ENCODE measurements around the gene TTC29. TPM values are rescaled to one million over a fixed set of nuclear protein-coding genes. Genes with fewer than 3 reads are reported as not detected.
"Not testable (repeated sequence)": the region's sequence is repeated elsewhere in the genome, so short reads cannot be mapped to it uniquely, and the experiment has no call there.

TTC29 gene
- total RNA-seq, 6 experiments from 2014 or later, result 0.12 TPM; not detected in 5

DNA sequence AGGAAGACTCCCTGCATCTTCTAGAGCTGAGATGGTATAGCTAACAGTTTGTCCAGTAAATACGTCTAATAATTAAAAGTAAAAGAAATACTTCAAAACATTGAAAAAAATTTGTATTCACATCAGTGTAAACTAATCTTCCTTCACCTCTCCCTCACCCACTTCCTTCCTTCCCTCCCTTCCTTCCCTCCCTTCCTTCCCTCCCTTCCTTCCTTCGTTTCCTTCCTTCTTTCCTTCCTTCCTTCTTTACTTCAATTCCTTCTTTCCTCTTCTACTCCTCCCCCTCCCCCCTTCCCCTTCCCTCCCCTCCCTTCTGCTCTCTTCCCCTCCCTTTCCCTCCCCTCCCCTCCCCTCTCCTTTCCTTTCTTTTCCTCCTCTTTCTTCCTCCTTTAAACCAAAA is 203.2 kb downstream of the TTC29 start:
- Mint-ChIP-seq H3K4me3 (no peak overlapping the region), H3K27me3 (ENCODE audit: insufficient read depth) (peaks cover 4% of the 10 kb centered on the region; the same call in 1 of the 2 replicates), H3K9me3 (peaks cover 7% of the 10 kb centered on the region), H3K4me1 (ENCODE audit: low read depth) (no peaks in the 10 kb centered on the region), H3K36me3 (ENCODE audit: low read depth) (no peaks in the 10 kb centered on the region), H3K27ac (no peak overlapping the region)
- DNase-seq, result no peak
- TF ChIP-seq CTCF (IDR thresholded peaks at IDR 0.05), result no peak

DNA sequence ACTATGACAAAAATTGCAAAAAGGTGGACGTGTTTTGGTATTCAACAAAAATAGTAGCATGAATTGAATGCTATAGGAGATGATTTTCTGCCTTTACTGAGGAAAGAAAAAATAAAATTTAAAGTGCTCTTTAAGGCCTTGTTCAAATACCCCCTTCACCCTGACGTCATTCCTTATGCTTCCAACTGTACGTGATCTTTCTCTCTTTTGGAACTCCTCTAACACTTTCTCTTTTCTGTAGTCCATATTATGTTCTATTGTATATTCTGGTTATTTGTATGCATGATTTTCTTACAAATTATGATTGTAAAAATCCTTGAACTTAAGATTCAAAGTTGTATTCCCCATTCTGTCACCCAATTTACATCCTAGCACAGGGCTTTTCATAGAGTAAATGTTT is 206.5 kb downstream of the TTC29 start:
- H3K27ac Mint-ChIP-seq, result no peak overlapping the region
- peaks cover 9% of the 10 kb centered on the region for H3K9me3 Mint-ChIP-seq
- H3K4me3 Mint-ChIP-seq, result no peak overlapping the region
- no peaks in the 10 kb centered on the region for H3K4me1 Mint-ChIP-seq (ENCODE audit: low read depth)
- no peaks in the 10 kb centered on the region for H3K36me3 Mint-ChIP-seq (ENCODE audit: low read depth)
- no peak for TF ChIP-seq CTCF (IDR thresholded peaks at IDR 0.05)
- peaks cover 4% of the 10 kb centered on the region; the same call in 1 of the 2 replicates for H3K27me3 Mint-ChIP-seq (ENCODE audit: insufficient read depth)
- no peak for DNase-seq

GRCh38 chr4:146723519-146723918 is 222.1 kb downstream of the TTC29 start:
- not testable (repeated sequence) for H3K27me3 Mint-ChIP-seq (ENCODE audit: insufficient read depth); H3K27ac Mint-ChIP-seq; DNase-seq; H3K4me3 Mint-ChIP-seq; H3K36me3 Mint-ChIP-seq (ENCODE audit: low read depth); H3K4me1 Mint-ChIP-seq (ENCODE audit: low read depth); H3K9me3 Mint-ChIP-seq

GRCh38 chr4:146709956-146710355 is 235.7 kb downstream of the TTC29 start:
- H3K9me3 Mint-ChIP-seq, result peaks cover 7% of the 10 kb centered on the region; the same call in 1 of the 2 replicates
- no peak for TF ChIP-seq CTCF (IDR thresholded peaks at IDR 0.05)
- no peak overlapping the region for H3K4me3 Mint-ChIP-seq
- H3K27me3 Mint-ChIP-seq (ENCODE audit: insufficient read depth), result no peaks in the 10 kb centered on the region
- no peaks in the 10 kb centered on the region for H3K4me1 Mint-ChIP-seq (ENCODE audit: low read depth)
- no peaks in the 10 kb centered on the region for H3K36me3 Mint-ChIP-seq (ENCODE audit: low read depth)
- DNase-seq, result no peak
- no peak overlapping the region for H3K27ac Mint-ChIP-seq

DNA sequence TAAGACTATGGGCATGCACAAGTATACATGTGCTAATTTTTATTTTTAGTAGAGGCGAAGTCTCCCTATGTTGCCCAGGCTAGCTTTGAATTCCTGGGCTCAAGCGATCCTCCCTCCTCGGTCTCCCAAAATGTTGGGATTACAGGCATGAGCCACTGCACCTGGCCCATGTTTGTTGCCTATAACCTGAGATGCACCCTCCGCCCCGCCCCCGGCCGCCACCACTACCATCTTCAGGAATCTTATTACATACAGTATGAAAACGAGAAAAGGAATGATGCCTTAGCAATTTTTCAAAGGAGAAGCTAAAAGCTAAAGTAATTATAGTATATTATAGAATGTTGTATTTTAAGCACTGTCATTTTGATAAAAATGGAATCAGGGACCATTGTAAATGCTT is 245.8 kb downstream of the TTC29 start:
- H3K27ac Mint-ChIP-seq, result no peak overlapping the region
- peaks cover 2% of the 10 kb centered on the region; the same call in 1 of the 2 replicates for H3K27me3 Mint-ChIP-seq (ENCODE audit: insufficient read depth)
- DNase-seq, result no peak
- no peak overlapping the region for H3K4me3 Mint-ChIP-seq
- TF ChIP-seq CTCF (IDR thresholded peaks at IDR 0.05), result no peak
- no peaks in the 10 kb centered on the region for H3K4me1 Mint-ChIP-seq (ENCODE audit: low read depth)
- H3K9me3 Mint-ChIP-seq, result no peaks in the 10 kb centered on the region
- H3K36me3 Mint-ChIP-seq (ENCODE audit: low read depth), result no peaks in the 10 kb centered on the region

DNA sequence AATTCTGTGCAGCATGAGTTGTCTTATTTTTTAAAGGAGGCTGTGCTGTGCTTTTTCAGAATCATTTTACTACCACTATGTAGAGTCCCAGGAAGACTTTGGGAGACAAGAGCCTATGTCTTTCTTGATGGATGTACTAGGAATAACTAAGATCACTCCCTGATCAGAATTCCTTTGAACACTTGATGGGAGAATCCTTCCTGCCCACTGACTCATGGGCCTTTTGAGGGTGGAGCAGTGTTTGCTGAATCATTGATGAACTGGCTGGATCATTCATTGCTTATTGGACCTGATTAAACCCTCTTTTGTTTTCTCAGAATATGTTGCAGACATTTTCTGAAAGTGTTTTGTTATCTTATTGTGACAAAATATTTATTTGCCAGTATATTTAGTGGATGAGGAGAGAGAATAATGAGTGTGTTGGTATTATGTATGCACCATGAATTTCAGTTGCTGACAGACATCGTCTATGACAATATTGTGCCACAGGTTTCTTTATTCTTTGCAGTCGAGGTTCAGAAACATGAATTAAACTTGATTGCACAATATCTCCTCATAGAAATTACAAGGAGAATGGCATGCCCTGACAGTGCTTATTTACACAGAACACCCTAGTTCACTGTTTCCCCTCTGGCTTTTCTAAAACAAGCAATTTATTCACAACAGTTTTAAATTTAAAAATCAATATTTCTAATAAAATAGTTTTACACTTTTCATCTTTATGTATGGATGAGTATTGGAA is 270.7 kb downstream of the TTC29 start:
- Mint-ChIP-seq H3K4me3 (no peak overlapping the region), H3K9me3 (peaks cover 6% of the 10 kb centered on the region; the same call in 1 of the 2 replicates), H3K27ac (no peak overlapping the region), H3K4me1 (ENCODE audit: low read depth) (no peaks in the 10 kb centered on the region), H3K36me3 (ENCODE audit: low read depth) (no peaks in the 10 kb centered on the region), H3K27me3 (ENCODE audit: insufficient read depth) (peaks cover 11% of the 10 kb centered on the region)
- no peak for DNase-seq
- TF ChIP-seq CTCF (IDR thresholded peaks at IDR 0.05), result no peak

DNA sequence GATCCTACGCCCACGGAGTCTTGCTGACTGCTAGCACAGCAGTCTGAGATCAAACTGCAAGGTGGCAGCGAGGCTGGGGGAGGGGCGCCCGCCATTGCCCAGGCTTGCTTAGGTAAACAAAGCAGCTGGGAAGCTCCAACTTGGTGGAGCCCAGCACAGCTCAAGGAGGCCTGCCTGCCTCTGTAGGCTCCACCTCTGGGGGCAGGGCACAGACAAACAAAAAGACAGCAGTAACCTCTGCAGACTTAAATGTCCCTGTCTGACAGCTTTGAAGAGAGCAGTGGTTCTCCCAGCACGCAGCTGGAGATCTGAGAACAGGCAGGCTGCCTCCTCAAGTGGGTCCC is 281.7 kb downstream of the TTC29 start:
- not testable (repeated sequence) for H3K27ac Mint-ChIP-seq, H3K4me3 Mint-ChIP-seq

More for the DNA sequence above, 281.7 kb downstream of the TTC29 start:
- H3K9me3 Mint-ChIP-seq; H3K27me3 Mint-ChIP-seq (ENCODE audit: insufficient read depth); DNase-seq; H3K36me3 Mint-ChIP-seq (ENCODE audit: low read depth); H3K4me1 Mint-ChIP-seq (ENCODE audit: low read depth): not testable (repeated sequence)

All from HFFc6 (cell line).